K562 (cell line): ENCODE results near the gene SLC7A1. TPM values are rescaled to one million over a fixed set of nuclear protein-coding genes. Genes with fewer than 3 reads are reported as not detected.

ENCODE experiments used
- FOXM1 ChIP-seq, 2 experiments: fragments of 450-650 bp in 1 of 2; sonication (generic) in 1 of 2; formaldehyde crosslinking in 1 of 2; IDR thresholded peaks; 2 replicates each; pipeline versions ENCODE4 v1.6.1 to v1.9.0; 2017 to 2022; ENCODE audit warnings: low read depth in 2 of 2, mild to moderate bottlenecking in 2 of 2, missing genetic modification reagents in 1 of 2, moderate library complexity in 1 of 2
- GABPB1 ChIP-seq: sonication (generic); formaldehyde crosslinking; IDR thresholded peaks from 2 replicates; pipeline ENCODE4 v1.8.0; 2022; ENCODE audit warnings: mild to moderate bottlenecking, missing genetic modification reagents
- HMGN3 ChIP-seq: IDR thresholded peaks from 2 replicates; pipeline ENCODE4 v1.6.1; 2011; ENCODE audit warnings: borderline replicate concordance, low read depth, mild to moderate bottlenecking, mixed read lengths, low read length; ENCODE audit not compliant: insufficient read length; ENCODE audit errors: extremely low read depth
- NCOA2 ChIP-seq, 2 experiments: fragments of 450-650 bp; IDR thresholded peaks; 2 replicates each; pipeline ENCODE4 v1.6.1; 2018; ENCODE audit warnings: mild to moderate bottlenecking in 2 of 2, moderate library complexity in 1 of 2; ENCODE audit not compliant: partially characterized antibody in 2 of 2
- PHTF2 ChIP-seq: fragments of 250-450 bp; sonication (Bioruptor Pico); IDR thresholded peaks from 2 replicates; pipeline ENCODE4 v1.5.0; 2021; ENCODE audit warnings: mild to moderate bottlenecking
- RB1 ChIP-seq: fragments of 450-650 bp; IDR thresholded peaks from 2 replicates; pipeline ENCODE4 v1.6.1; 2017; ENCODE audit warnings: low read depth, mild to moderate bottlenecking
- SMAD2 ChIP-seq: fragments of 150-350 bp; IDR thresholded peaks from 2 replicates; pipeline ENCODE4 v1.6.1; 2014; ENCODE audit warnings: low read depth, mild to moderate bottlenecking, low read length
- TBP ChIP-seq: optimal IDR thresholded peaks from 2 replicates; pipeline ENCODE3; 2011; ENCODE audit warnings: low read depth, low read length, improper control_type of control experiment
- polyA plus RNA-seq, 8 experiments: library from polyadenylated mRNA; depleted of rRNA in 4 of 8; stranded (reverse) in 5 of 8; unstranded in 3 of 8; fragments of >200 nt; fragmentation: Nextera tagmentation in 2 of 8; fragmentation: Illumina TruSeq in 1 of 8; extraction: Ambion mirVana in 2 of 8; extraction: Trizol in 1 of 8; gene quantifications; 2 replicates each; pipeline versions ENCODE4 v1.2.1 to v1.2.3, GENCODE V29; 2011 to 2014; ENCODE audit warnings: inconsistent platforms in 1 of 8, missing spikeins in 1 of 8
- total RNA-seq, 7 experiments: library from RNA; depleted of rRNA in 6 of 7; stranded (reverse); fragments of >200 nt in 6 of 7; fragmentation: Illumina TruSeq in 2 of 7; extraction: Trizol in 2 of 7; gene quantifications; 2 replicates each; pipeline versions ENCODE4 v1.2.1 to v1.2.3, GENCODE V29; 2011 to 2021; ENCODE audit warnings: low replicate concordance in 1 of 7
- TF ChIP-seq, protein P1 (sequence below): fragments of 150-350 bp; conservative IDR thresholded peaks from 2 replicates; pipeline ENCODE4 v1.6.1; 2014; ENCODE audit warnings: low read length
- TF ChIP-seq, protein P2 (sequence below): fragments of 200-800 bp; sonication (Bioruptor generic); IDR thresholded peaks from 2 replicates; pipeline ENCODE4 v1.6.1; 2017; ENCODE audit warnings: missing genetic modification characterization, missing compliant biosample characterization
- TF ChIP-seq, protein P3 (sequence below): sonication (generic); formaldehyde crosslinking; IDR thresholded peaks from 2 replicates; pipeline ENCODE4 v1.8.0; 2022; ENCODE audit warnings: mild to moderate bottlenecking, missing genetic modification reagents
- TF ChIP-seq, protein P4 (sequence below): sonication (generic); formaldehyde crosslinking; IDR thresholded peaks from 2 replicates; pipeline ENCODE4 v1.8.0; 2023; ENCODE audit warnings: mild to moderate bottlenecking, missing genetic modification reagents
- TF ChIP-seq, protein P5 (sequence below): fragments of 250-450 bp; sonication (Bioruptor Pico); IDR thresholded peaks from 2 replicates; pipeline ENCODE4 v1.9.0; 2021; ENCODE audit warnings: mild to moderate bottlenecking, inconsistent platforms
- TF ChIP-seq, protein P6 (sequence below): fragments of 450-650 bp; IDR thresholded peaks from 2 replicates; pipeline ENCODE4 v1.7.1; 2018; ENCODE audit warnings: mild to moderate bottlenecking, low read depth; ENCODE audit not compliant: partially characterized antibody

Gene SLC7A1
- total and polyA plus RNA-seq, 9 of the 15 experiments (the other 6 are each of a cell fraction or from before 2014, with no cell fraction given): 3.3 to 69.7 (median 10.8) TPM

DNA sequence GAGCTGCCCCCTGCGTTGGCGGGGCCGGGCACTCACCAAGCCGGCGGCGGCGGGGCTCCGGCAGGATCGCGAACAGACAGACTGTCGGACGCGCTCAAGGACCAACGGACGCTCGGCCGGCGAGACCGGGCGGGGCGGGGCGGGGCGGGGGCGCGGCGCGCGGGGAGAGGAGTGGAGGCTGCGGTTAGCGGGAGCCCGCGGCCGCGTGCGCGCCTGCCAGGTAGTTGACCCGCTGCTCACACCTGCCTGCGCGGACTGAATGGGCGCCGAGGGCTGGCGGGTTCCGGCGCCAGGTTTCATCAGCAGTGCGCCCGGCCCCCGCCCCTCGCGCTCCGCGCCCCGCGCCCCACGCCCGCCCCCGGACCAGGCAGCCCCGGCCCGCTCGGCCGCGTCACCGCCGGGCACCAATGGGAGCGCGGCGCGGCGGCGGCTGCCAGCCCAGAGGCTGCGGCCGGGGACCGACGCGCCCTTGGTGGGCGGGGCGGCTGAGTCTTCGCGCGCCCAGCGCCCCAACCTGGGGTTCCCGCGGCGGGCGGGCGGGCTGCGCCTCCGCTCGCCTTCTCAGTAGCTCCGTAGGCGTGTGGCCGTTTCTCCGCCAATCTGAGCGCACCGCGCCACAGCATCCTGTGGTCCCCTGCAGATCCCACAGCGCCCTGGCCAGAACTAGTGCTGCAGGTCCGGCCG is at the start of gene SLC7A1 (continued):
- TF ChIP-seq, protein P1, sequence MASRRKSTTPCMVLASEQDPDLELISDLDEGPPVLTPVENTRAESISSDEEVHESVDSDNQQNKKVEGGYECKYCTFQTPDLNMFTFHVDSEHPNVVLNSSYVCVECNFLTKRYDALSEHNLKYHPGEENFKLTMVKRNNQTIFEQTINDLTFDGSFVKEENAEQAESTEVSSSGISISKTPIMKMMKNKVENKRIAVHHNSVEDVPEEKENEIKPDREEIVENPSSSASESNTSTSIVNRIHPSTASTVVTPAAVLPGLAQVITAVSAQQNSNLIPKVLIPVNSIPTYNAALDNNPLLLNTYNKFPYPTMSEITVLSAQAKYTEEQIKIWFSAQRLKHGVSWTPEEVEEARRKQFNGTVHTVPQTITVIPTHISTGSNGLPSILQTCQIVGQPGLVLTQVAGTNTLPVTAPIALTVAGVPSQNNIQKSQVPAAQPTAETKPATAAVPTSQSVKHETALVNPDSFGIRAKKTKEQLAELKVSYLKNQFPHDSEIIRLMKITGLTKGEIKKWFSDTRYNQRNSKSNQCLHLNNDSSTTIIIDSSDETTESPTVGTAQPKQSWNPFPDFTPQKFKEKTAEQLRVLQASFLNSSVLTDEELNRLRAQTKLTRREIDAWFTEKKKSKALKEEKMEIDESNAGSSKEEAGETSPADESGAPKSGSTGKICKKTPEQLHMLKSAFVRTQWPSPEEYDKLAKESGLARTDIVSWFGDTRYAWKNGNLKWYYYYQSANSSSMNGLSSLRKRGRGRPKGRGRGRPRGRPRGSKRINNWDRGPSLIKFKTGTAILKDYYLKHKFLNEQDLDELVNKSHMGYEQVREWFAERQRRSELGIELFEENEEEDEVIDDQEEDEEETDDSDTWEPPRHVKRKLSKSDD: no peak
- no peak for TF ChIP-seq PHTF2 (CRISPR knock-in tag)
- TF ChIP-seq, protein P2, sequence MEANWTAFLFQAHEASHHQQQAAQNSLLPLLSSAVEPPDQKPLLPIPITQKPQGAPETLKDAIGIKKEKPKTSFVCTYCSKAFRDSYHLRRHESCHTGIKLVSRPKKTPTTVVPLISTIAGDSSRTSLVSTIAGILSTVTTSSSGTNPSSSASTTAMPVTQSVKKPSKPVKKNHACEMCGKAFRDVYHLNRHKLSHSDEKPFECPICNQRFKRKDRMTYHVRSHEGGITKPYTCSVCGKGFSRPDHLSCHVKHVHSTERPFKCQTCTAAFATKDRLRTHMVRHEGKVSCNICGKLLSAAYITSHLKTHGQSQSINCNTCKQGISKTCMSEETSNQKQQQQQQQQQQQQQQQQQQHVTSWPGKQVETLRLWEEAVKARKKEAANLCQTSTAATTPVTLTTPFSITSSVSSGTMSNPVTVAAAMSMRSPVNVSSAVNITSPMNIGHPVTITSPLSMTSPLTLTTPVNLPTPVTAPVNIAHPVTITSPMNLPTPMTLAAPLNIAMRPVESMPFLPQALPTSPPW (CRISPR knock-in tag): peak; percentile 65
- TF ChIP-seq TBP: peak; percentile 47
- no peak for TF ChIP-seq SMAD2
- no peak for TF ChIP-seq NCOA2 (IDR thresholded peaks at IDR 0.05; ENCODE audit: partially characterized antibody in 2 of 2)
- TF ChIP-seq, protein P3, sequence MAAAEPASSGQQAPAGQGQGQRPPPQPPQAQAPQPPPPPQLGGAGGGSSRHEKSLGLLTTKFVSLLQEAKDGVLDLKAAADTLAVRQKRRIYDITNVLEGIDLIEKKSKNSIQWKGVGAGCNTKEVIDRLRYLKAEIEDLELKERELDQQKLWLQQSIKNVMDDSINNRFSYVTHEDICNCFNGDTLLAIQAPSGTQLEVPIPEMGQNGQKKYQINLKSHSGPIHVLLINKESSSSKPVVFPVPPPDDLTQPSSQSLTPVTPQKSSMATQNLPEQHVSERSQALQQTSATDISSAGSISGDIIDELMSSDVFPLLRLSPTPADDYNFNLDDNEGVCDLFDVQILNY (CRISPR knock-in tag): no peak
- TF ChIP-seq, protein P4, sequence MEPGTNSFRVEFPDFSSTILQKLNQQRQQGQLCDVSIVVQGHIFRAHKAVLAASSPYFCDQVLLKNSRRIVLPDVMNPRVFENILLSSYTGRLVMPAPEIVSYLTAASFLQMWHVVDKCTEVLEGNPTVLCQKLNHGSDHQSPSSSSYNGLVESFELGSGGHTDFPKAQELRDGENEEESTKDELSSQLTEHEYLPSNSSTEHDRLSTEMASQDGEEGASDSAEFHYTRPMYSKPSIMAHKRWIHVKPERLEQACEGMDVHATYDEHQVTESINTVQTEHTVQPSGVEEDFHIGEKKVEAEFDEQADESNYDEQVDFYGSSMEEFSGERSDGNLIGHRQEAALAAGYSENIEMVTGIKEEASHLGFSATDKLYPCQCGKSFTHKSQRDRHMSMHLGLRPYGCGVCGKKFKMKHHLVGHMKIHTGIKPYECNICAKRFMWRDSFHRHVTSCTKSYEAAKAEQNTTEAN (CRISPR knock-in tag): no peak
- TF ChIP-seq, protein P5, sequence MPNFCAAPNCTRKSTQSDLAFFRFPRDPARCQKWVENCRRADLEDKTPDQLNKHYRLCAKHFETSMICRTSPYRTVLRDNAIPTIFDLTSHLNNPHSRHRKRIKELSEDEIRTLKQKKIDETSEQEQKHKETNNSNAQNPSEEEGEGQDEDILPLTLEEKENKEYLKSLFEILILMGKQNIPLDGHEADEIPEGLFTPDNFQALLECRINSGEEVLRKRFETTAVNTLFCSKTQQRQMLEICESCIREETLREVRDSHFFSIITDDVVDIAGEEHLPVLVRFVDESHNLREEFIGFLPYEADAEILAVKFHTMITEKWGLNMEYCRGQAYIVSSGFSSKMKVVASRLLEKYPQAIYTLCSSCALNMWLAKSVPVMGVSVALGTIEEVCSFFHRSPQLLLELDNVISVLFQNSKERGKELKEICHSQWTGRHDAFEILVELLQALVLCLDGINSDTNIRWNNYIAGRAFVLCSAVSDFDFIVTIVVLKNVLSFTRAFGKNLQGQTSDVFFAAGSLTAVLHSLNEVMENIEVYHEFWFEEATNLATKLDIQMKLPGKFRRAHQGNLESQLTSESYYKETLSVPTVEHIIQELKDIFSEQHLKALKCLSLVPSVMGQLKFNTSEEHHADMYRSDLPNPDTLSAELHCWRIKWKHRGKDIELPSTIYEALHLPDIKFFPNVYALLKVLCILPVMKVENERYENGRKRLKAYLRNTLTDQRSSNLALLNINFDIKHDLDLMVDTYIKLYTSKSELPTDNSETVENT: no peak
- TF ChIP-seq, protein P6, sequence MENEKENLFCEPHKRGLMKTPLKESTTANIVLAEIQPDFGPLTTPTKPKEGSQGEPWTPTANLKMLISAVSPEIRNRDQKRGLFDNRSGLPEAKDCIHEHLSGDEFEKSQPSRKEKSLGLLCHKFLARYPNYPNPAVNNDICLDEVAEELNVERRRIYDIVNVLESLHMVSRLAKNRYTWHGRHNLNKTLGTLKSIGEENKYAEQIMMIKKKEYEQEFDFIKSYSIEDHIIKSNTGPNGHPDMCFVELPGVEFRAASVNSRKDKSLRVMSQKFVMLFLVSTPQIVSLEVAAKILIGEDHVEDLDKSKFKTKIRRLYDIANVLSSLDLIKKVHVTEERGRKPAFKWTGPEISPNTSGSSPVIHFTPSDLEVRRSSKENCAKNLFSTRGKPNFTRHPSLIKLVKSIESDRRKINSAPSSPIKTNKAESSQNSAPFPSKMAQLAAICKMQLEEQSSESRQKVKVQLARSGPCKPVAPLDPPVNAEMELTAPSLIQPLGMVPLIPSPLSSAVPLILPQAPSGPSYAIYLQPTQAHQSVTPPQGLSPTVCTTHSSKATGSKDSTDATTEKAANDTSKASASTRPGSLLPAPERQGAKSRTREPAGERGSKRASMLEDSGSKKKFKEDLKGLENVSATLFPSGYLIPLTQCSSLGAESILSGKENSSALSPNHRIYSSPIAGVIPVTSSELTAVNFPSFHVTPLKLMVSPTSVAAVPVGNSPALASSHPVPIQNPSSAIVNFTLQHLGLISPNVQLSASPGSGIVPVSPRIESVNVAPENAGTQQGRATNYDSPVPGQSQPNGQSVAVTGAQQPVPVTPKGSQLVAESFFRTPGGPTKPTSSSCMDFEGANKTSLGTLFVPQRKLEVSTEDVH: no peak
- TF ChIP-seq HMGN3: peak; percentile 50
- TF ChIP-seq GABPB1: no peak
- TF ChIP-seq FOXM1 (IDR thresholded peaks at IDR 0.05; ENCODE audit: low read depth): no peak
- TF ChIP-seq FOXM1 (CRISPR knock-in tag; IDR thresholded peaks at IDR 0.05; ENCODE audit: low read depth): no peak
- peak; percentile 50; the same call in 1 of the 2 replicates for TF ChIP-seq RB1
